ENCODE measurements around the gene RASGRF1.

Gene RASGRF1

GRCh38 chr15:79094611-79095021 lies 4.0 kb upstream of the RASGRF1 start:
- DNase-seq (ENCODE audit: low spot score), result no peak

GRCh38 chr15:79093352-79093935 lies 2.9 kb upstream of the RASGRF1 start:
- DNase-seq (ENCODE audit: low spot score), result no peak

GRCh38 chr15:79092382-79092781 lies 1.8 kb upstream of the RASGRF1 start:
- DNase-seq (ENCODE audit: low spot score), result no peak

- no peak for DNase-seq (ENCODE audit: low spot score)
Measured at GRCh38 chr15:79091204-79091867, 756 bp upstream of the RASGRF1 start.

GRCh38 chr15:79089890-79090486 lies 592 bp downstream of the RASGRF1 start:
- no peak for DNase-seq (ENCODE audit: low spot score)

GRCh38 chr15:79089331-79089889 lies 1.2 kb downstream of the RASGRF1 start:
- DNase-seq (ENCODE audit: low spot score), result peak; percentile 59

- no peak for DNase-seq (ENCODE audit: low spot score)
Measured at GRCh38 chr15:79088426-79089205, 2.0 kb downstream of the RASGRF1 start.

- DNase-seq (ENCODE audit: low spot score), result no peak
Measured at GRCh38 chr15:79086814-79087213, 3.8 kb downstream of the RASGRF1 start.

- no peak for DNase-seq (ENCODE audit: low spot score)
Measured at GRCh38 chr15:79084308-79084968, 6.1 kb downstream of the RASGRF1 start.

GRCh38 chr15:79083154-79083553 lies 7.4 kb downstream of the RASGRF1 start:
- no peak for DNase-seq (ENCODE audit: low spot score)

- no peak for DNase-seq (ENCODE audit: low spot score)
Measured at GRCh38 chr15:79082363-79083070, 8.1 kb downstream of the RASGRF1 start.

GRCh38 chr15:79078763-79079410 lies 11.7 kb downstream of the RASGRF1 start:
- no peak for DNase-seq (ENCODE audit: low spot score)

GRCh38 chr15:79078003-79078402 lies 12.6 kb downstream of the RASGRF1 start:
- no peak for DNase-seq (ENCODE audit: low spot score)

GRCh38 chr15:79076661-79077060 lies 13.9 kb downstream of the RASGRF1 start:
- no peak for DNase-seq (ENCODE audit: low spot score)

- DNase-seq (ENCODE audit: low spot score), result no peak
Measured at GRCh38 chr15:79075256-79075655, 15.3 kb downstream of the RASGRF1 start.

- no peak for DNase-seq (ENCODE audit: low spot score)
Measured at GRCh38 chr15:79073336-79073735, 17.2 kb downstream of the RASGRF1 start.

GRCh38 chr15:79071901-79072300 lies 18.7 kb downstream of the RASGRF1 start:
- DNase-seq (ENCODE audit: low spot score), result no peak

- DNase-seq (ENCODE audit: low spot score), result no peak
Measured at GRCh38 chr15:79068790-79069189, 21.8 kb downstream of the RASGRF1 start.

GRCh38 chr15:79067969-79068368 lies 22.6 kb downstream of the RASGRF1 start:
- no peak for DNase-seq (ENCODE audit: low spot score)

- DNase-seq (ENCODE audit: low spot score), result no peak
Measured at GRCh38 chr15:79067072-79067833, 23.3 kb downstream of the RASGRF1 start.
